Sciatic nerve (tissue), 2 donors: ENCODE data around the gene RNF2. TPM values are rescaled to one million over a fixed set of nuclear protein-coding genes. Genes with fewer than 3 reads are reported as not detected.
"Not testable (repeated sequence)": the region's sequence is repeated elsewhere in the genome, so short reads cannot be mapped to it uniquely, and the experiment has no call there.

ENCODE experiments used
- ATAC-seq: fragments of 200-7000 bp; cut with Tn5 transposase; one replicate; pipeline ENCODE4 v1.9.1; 2020; ENCODE audit warnings: mild to moderate bottlenecking, moderate library complexity
- DNase-seq: peaks from one replicate; pipeline ENCODE4 v3.0.0-alpha.2; 2020; ENCODE audit warnings: low spot score
- intact Hi-C: fragments of 100-400 bp; cut with DNase I; formaldehyde crosslinking; loops from one replicate; pipeline ENCODE4 v1.14.2; 2022
- total RNA-seq: library from RNA; stranded (reverse); fragmentation: NEBNext Ultra II Directional; extraction: Animal tissue kit (Norgen Biotek cat#: 25700); gene quantifications from one replicate; pipeline ENCODE4 v1.2.1, GENCODE V29; 2021
- donor health status: DM: no; HTN: no; CAD: no.
- donor health status: DM: no; HTN: no; CAD: no.

Gene RNF2
- 21.1 TPM for total RNA-seq

DNA sequence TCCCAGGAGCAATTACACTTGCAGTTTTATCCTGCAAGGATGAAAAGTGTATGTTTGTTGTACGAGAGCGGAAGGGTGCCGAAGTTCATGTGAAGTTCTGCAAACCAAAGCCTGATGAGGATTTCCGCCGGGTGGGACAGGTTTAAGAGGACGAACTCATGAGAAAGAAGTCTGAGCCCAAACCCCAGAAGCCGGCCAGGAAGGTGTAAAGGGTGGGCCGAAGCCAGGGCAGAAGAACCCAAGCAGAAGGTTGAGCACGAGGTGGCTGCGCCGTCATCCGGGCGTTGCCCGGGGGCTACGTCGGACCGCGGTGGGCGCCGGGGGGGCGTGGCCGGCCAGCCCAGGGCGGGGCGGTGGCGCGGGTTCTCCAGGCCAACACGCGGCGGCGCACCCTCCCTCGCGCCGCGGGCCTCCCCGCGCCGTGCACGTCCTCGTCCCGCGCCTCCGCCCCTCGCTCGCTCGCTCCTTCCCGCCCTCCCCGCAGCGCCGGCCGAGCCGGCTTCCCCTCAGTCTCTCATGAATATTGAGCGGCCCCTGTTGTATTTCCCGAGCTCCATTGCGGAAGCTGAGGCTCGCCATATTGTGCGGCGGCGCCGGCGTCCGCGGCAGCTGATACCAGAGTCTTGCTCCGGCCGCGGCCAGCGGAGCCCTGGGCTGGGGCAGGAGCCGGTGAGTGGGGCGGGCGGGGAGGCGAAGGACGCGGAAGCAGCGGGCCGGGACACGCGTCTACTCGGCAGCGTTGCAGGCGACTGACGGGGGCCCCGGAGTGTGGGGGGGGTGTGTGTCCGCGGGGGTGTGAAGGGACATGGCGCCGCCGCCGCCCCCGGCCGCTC is at the start of gene RNF2:
Gene RNF2 (plus strand): TSS at position 578 of the 833 bp plus-strand sequence. CDS start 41,996 bp downstream, outside the sequence.
- ATAC-seq (peak; percentile 92), DNase-seq (peak; percentile 87)
- intact Hi-C loops: no loop called here

DNA sequence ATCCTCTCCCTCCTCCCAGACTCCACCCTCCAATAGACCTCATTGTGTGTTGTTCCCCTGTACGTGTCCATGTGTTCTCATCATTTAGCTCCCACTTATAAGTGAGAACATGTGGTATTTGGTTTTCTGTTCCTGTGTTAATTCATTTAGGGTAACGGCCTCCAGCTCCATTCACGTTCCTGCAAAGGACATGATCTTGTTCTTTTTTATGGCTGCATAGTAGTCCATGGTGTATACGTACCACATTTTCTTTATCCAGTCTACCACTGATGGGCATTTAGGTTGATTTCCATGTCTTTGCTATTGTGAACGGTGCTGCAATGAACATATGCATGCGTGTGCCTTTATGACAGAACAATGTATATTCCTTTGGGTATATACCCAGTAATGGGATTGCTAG is 45.4 kb upstream of the RNF2 start:
- ATAC-seq, DNase-seq, intact Hi-C loops: not testable (repeated sequence)

DNA sequence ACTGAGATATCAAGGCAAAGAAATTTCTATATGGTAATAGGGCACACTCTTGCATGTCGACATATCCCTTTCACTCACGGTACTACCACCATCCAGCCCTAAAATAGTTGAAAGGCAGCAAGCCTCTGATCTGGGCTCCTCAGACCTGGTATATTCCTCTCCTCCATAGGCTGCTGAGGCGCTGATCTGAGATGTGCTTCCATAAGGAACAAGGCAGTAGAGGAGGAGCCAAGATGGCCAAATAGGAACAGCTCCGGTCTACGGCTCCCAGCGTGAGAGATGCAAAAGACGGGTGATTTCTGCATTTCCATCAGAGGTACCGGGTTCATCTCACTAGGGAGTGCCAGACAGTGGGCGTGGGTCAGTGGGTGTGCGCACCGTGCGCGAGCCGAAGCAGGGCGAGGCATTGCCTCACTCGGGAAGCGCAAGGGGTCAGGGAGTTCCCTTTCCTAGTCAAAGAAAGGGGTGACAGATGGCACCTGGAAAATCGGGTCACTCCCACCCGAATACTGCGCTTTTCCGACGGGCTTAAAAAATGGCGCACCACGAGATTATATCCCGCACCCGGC is 44.0 kb upstream of the RNF2 start:
- intact Hi-C loops, ATAC-seq, DNase-seq: not testable (repeated sequence)

DNA sequence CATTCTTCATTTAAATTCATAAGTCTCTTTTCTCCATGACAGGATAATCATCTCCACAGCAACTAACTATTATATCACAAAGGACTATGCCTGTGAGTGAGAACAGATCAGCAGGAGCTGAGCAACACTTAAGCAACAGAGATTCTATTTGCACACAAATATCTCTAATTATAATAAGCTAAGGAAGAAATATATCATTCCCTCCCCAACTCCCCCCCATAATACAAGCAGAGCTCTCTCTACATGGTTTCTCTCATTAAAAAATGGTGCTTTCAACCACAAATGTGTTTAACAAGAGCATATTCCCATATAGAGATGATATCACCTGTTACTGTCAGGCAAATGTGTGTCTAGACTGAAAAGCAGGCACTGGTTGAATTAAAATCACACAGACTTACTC is 36.5 kb upstream of the RNF2 start:
- intact Hi-C loops: no loop called here
- ATAC-seq (no peak), DNase-seq (no peak)

DNA sequence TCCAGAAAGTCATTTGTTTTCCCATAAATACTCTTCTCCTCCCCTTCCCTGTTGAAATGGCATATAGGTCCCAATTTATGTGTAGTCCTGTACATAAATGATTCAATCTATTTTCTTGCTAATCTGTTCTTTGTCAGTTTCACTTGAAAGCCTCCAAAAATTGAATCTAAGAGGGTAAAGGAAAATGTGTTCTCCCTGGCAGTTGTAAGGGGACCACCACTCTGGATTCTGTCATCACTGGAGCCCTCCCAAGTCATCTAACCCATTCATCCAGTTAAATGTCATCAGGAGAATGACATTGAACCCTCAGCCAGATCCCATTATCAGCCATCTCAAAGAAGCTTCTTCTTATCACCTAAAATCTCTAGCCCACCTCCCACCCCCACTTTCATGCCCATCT is 35.0 kb upstream of the RNF2 start:
- DNase-seq: no peak
- intact Hi-C loops: no loop called here
- ATAC-seq: no peak

DNA sequence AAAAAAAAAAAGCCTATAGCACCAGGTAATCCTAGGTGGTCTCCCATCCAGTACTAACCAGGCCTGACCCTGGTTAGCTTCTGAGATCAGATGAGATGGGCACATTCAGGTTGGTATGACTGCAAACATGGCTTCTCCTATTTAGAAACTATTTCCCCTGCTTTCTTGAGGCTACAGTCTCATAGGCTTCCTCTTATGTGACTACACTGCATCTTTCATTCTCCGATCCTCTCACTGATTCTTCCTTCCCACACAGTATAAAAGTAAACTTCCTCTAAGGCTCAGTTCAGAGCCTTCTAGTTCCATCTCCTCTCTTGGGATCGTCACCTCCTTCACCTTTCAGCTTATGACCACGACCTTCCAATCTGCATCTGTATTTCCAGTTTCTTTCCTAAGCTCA is 30.4 kb upstream of the RNF2 start:
- ATAC-seq (no peak), DNase-seq (no peak)
- intact Hi-C loops: no loop called here

DNA sequence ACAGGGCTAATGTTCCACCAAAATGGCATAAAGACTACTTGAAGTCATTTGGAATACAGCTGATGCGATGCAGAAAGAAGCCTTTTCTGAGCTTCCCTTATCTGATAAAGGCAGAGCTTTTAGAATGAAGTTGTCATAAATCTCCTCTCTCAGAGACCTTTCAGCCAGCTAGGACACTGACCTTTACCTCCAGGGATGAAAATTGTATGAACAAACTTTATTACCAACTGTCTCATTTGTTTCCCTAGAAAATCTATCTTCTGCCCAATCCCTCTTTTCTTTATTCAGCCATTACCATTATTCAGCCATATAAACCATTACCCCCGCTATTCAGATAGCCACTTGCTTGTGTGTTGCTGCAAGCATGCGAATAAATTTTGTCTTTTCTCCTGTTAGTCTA is 29.7 kb upstream of the RNF2 start:
- intact Hi-C loops: no loop called here
- ATAC-seq (no peak), DNase-seq (no peak)

DNA sequence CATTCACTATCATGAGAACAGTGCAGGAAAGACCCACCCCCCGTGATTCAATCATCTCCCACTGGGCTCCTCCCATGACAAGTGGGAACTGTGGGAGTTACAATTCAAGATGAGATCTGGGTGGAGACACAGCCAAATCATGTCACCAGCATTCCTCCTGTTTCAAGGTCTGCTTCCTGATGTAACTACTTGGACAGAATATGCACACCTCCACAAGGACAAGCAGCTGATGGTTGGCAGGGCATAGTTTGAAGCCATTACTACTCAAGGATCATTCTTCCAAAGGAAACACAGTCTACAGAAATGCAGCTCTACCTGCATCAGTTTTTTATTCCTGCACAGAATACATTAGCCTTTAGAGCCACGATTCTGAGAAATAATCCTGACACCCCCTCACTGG is 28.5 kb upstream of the RNF2 start:
- intact Hi-C loops: no loop called here
- ATAC-seq (no peak), DNase-seq (no peak)

DNA sequence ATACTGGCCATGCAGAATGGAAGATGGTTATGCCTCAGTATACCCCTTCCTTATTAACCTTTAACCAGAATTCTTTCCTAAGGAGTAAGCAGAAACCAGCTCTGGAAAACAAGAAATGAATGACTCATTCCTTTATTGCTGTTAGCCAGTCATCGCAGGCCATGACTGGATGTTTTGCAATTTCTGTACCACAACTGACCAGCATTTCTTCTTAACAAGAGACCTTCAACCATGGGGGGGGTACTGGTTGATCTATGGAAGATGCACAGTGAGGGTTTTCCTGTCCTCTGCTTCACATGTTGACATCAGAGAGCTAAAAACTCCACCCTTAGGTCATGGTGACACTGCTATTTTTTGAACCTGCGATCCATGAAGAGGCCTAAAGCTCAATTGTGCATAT is 28.0 kb upstream of the RNF2 start:
- ATAC-seq: no peak
- intact Hi-C loops: no loop called here
- no peak for DNase-seq

DNA sequence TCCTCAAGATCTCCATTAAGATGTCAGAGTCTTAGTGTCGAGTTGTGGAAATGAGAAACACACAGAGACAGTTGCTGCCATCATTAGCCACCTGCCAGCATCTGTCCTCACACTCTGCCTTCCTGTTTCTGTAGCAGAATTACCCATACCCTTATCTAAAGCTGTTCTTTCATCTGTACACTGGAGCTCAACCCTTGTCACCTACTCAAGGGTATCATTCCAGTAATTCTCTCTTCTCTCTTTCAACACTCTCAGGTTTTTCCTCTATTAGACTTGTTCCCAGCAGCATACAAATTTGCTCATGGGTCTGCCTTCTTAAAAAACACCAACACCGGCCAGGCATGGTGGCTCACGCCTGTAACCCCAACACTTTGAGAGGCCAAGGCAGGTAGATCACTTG is 27.4 kb upstream of the RNF2 start:
- intact Hi-C loops: no loop called here
- DNase-seq (no peak), ATAC-seq (no peak)

DNA sequence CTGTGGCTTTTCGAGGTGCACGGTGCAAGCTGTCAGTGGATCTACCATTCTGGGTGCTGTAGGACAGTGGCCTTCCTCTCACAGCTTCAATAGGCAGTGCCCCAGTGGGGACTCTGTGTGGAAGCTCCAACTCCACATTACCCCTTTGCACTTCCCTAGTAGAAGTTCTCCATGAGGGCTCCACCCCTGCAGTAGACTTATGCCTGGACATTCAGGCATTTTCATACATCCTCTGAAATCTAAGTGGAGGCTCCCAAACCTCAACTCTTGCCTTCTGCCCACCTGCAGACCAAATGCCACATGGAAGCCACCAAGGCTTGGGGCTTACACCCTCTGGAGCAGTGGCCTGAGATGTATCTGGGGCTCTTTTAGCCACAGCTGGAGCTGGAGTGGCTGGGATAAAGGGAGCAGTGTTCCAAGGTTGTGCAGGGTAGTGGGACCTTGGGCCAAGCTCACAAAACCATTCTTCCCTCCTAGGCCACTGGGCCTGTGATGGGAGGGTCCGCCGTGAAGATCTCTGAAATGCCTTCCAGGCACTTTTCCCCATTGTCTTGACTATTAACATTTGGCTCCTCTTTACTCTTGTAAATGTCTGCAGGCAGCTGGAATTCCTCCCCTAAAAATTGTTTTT is 18.0 kb upstream of the RNF2 start:
- DNase-seq: no peak
- ATAC-seq: no peak
- intact Hi-C loops: no loop called here

DNA sequence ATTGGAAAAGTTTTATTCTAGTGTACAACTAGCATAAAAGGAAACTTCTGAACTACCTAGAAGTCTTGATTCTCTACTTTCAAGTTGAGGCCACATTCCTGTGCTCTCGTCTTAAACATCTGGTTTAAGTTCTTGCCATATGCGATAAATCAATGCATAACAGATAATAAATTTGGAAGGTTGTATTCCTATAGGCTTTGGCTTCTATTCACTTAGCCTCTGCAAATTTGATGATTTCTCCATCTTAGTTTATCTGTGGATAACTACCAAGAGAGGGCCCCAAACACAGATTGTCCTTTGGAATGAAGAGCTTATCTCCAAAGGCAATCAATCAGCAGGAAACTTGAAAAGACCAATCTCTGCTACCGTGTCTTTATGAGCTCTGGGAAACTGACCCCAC is 11.7 kb upstream of the RNF2 start:
- no peak for ATAC-seq
- DNase-seq: no peak
- intact Hi-C loops: no loop called here

DNA sequence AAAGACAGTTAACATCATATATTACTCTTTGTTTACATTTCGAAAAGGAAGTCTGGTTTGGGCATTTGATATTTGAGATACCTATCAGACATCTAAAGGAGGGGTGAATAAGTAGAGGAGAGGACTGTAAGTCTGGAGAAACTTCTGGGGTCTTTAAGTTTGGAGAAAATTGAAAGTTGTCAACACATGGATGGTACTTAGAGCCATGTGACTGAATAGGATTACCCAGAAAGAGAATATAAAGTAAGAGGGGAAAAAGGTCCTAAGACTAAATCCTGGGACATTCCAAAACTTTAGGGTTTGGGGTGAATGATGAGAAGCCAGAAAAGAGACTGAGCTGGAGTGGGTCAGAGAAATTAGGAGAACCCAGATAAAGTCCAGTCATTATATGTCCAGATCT is 10.1 kb upstream of the RNF2 start:
- DNase-seq (no peak), ATAC-seq (no peak)
- intact Hi-C loops: no loop called here

DNA sequence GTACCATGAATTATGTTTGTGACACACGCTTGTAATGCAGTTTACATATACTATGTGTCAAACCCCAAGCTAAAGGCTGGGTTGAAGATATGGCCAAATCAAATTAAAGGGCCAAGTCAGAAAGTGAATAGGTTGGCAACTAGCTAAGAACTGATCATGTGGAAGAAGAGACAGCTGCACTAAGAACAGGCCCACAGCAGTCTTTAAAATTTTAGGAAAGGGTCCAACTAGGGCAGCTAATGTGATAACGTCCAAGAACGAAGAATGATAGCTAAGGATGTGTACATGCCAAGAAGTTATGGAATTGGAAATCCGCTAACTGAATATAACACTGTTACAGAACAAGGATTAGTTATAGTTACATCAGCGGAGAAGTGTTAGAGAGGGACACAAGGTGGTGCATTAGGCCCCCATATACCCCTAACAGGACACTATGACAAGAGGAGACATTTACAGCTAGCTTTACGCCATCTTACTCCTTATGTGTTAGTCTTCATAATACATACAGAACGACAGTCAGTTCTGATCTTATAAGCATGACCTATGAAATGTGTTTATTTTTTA is 6.5 kb upstream of the RNF2 start:
- no peak for DNase-seq
- no peak for ATAC-seq
- intact Hi-C loops: no loop called here

DNA sequence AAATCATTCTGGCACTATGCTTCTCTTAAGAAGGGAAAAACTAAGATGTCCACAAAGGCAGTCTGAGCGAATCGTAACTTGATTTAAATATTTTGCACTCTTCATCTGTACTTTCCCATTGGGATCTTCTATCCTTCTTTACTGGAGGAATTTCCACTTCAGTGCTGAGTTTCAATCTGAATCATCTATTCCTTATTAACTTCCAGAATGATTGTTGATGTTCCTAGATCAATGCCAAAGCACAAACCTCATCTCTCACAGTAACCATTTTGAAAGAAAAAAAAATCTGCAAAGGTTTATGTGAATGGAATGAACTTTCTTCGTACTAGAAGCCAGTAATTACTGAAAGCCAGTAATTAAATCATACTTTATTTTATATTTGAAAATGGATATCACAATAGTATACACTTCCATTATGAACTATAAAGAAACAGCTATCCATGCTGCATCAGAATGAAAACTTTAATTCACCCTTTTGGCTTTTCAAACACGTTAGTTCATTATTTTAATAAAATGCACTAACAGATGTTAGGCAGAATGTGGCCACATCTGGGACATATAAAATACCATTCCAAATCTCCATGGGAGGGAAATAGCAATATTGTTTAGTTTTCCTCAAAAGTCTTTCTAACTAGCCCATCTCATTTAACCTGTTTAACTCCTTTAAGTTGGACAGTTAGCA is 5.5 kb upstream of the RNF2 start:
- no peak for DNase-seq
- intact Hi-C loops: no loop called here
- no peak for ATAC-seq

DNA sequence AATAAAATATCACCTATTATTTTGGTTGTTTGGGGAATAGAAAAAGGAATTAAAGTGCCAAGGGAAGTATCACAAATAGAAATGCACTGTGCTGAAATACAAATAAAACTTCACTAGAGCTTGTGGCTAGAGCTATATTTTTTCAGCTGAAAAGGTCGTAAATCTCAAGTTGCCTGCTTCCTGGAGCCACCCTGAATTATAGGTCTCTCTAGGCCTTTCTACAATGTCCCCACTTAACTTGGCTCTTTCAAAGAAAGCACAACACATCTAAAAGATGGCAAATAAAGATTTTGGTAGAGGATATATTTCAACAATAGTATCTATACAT is 5.0 kb upstream of the RNF2 start:
- intact Hi-C loops: no loop called here
- no peak for DNase-seq
- ATAC-seq: no peak

DNA sequence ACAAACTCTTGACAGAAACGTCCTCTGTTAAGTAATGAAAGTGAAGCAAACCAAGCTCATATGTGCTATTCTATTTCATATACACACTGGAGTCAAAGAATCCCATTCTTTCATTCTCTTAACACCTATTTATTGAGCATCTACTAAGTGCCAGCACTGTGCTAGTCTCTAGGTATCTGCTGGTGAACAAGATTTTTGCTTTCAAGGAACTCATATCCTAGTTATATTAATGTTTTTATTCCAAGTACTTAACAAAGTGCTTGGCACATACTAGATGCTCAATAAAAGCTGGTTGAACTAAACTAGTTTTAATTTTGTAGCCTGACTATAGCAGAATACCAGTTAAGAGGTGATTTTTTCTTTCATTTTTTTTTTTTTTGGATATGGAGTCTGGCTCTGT is 3.6 kb upstream of the RNF2 start:
- ATAC-seq: no peak
- intact Hi-C loops: no loop called here
- DNase-seq: no peak

DNA sequence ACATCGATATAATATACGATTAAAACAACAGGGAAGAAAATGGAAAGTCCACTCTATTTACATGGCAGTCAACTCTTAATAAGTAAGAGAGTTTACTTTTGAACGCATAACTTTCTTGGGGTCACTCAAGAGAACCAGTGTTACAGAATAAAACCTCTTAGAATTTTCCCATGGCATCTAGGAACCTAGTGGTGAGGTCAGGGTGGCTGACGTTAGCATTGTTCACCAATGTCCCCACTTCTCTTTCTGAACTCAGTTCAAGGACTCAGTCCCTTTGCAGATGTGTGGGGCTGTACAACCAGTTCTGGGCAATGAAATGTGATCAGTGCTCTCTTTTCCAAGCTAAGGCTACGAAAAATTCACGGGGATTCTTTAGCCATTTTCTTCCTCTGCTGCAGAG is 2.6 kb upstream of the RNF2 start:
- ATAC-seq: no peak
- DNase-seq: no peak
- intact Hi-C loops: no loop called here

DNA sequence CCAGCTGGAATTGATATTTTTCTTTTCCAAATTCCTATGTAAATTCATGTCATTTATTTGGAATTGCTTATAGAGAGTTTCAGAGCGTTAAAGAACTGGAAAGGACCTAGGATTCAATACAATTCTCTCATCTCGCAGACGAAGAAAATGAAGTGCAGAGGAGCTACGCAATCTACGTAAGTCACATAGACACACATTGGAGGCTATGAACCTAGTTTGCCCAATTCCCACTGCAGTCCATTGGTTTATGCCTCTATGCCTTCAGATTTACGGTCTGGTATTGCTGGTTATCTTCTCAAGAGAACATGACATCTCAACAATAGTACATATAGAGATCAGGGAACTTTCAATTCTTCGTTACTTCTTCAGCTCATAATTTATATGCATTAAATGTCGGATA is 971 bp upstream of the RNF2 start:
- DNase-seq (no peak), ATAC-seq (no peak)
- intact Hi-C loops: no loop called here
